Sigmoid colon (tissue), 7 donors: ENCODE data around the gene CTNND2. TPM values are rescaled to one million over a fixed set of nuclear protein-coding genes. Genes with fewer than 3 reads are reported as not detected.

Experiments
- DNase-seq: peaks from one replicate; pipeline ENCODE4 v3.0.0-alpha.2; 2019
- H3K27ac ChIP-seq, 4 donors: fragments of 200-600 bp; sonication (generic); one replicate each; pipeline ENCODE4 v1.5.1; 2016 to 2019; ENCODE audit warnings: mild to moderate bottlenecking in 1 of 4
- H3K27me3 ChIP-seq, 3 donors: fragments of 200-600 bp; sonication (generic); one replicate each; pipeline ENCODE4 v1.5.1; 2019; ENCODE audit warnings: mild to moderate bottlenecking in 1 of 3
- H3K36me3 ChIP-seq, 4 donors: fragments of 200-600 bp; sonication (generic); one replicate each; pipeline ENCODE4 v1.5.1; 2016 to 2019
- H3K4me1 ChIP-seq, 4 donors: fragments of 200-600 bp; sonication (generic); one replicate each; pipeline ENCODE4 v1.5.1; 2017 to 2019
- H3K4me3 ChIP-seq, 4 donors: fragments of 200-600 bp; sonication (generic); one replicate each; pipeline ENCODE4 v1.5.1; 2017 to 2019; ENCODE audit warnings: mild to moderate bottlenecking in 2 of 4, moderate library complexity in 1 of 4
- H3K9me3 ChIP-seq, 4 donors: fragments of 200-600 bp in 3 of 4; sonication (generic) in 3 of 4; one replicate each; pipeline versions ENCODE4 v1.5.1 to v1.6.1; 2013 to 2019
- EP300 ChIP-seq, 4 donors: sonication (generic); formaldehyde crosslinking; IDR thresholded peaks; one replicate each; pipeline ENCODE4 v1.6.1; 2017; ENCODE audit warnings: antibody characterized with exemption in 4 of 4
- POLR2A ChIP-seq, 2 donors: fragments of 450-650 bp; IDR thresholded peaks; one replicate each; pipeline ENCODE4 v1.6.1; 2016; ENCODE audit warnings: antibody characterized with exemption in 2 of 2, mild to moderate bottlenecking in 2 of 2, moderate library complexity in 2 of 2
- POLR2AphosphoS5 ChIP-seq, 4 donors: sonication (generic); formaldehyde crosslinking; IDR thresholded peaks; one replicate each; pipeline ENCODE4 v1.6.1; 2017; ENCODE audit warnings: antibody characterized with exemption in 4 of 4
- WGBS, 2 donors: extraction: QIAGEN DNeasy Blood & Tissue Kit; methylation state at CpG; one replicate each; pipeline ENCODE4 v1.1.7; 2013; 5-methylcytosine and 5-hydroxymethylcytosine counted together
- intact Hi-C: fragments of 100-400 bp; cut with DNase I; formaldehyde crosslinking; loops from one replicate; pipeline ENCODE4 v1.15.1; 2023
- polyA plus RNA-seq, 3 donors: library from polyadenylated mRNA; stranded (reverse); fragments of 200-250 nt; gene quantifications; one replicate each; pipeline ENCODE4 v1.2.3, GENCODE V29; 2013
- total RNA-seq, 4 donors: library from RNA; depleted of rRNA; stranded (reverse); fragments of >200 nt; gene quantifications; one replicate each; pipeline ENCODE4 v1.1.0, GENCODE V29; 2016
- TF ChIP-seq, protein P1 (sequence below), 4 experiments: fragments of 450-650 bp in 3 of 4; fragments of 200-600 bp in 1 of 4; IDR thresholded peaks; one replicate each; pipeline ENCODE4 v1.5.1; 2016 to 2019; ENCODE audit warnings: antibody characterized with exemption in 4 of 4, mild to moderate bottlenecking in 3 of 4, moderate library complexity in 2 of 4
- donor health status: healthy with polysubstance abuse.
- donor health status: Bipolar disorder and iron deficiency.
- donor health status: healthy.

CTNND2 gene
- total and polyA plus RNA-seq, 7 donors, result 0.36 to 2.5 (median 0.84) TPM; not detected in 1

DNA sequence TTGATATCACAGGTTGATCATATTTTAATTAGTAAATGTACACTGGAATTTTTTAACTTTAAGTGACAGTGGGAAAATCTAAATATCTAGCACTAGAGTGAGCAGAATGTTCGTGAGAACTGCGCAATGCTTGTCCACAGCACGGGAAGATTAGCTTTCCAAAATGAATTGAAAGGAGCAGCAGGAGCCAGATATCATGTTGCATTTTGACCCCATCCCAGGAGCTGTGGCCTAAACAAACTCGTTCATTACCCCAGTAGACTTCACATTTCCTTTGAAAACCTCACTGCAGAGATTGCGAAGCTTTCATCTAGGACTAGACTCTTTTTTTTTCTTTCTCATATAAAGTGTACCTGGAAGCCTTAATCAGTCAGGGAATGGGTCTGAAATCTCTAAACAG lies 525.8 kb downstream of the CTNND2 start:
- H3K36me3 ChIP-seq, result no peaks in the 10 kb centered on the region
- DNase-seq, result no peak
- H3K27me3 ChIP-seq, result no peaks in the 10 kb centered on the region
- no peaks in the 10 kb centered on the region for H3K9me3 ChIP-seq
- H3K27ac ChIP-seq, result no peak overlapping the region
- 91% methylated on average over 5 of the region's 5 CpGs for WGBS, 2 donors
- TF ChIP-seq POLR2A (IDR thresholded peaks at IDR 0.05) (no peak), POLR2AphosphoS5 (IDR thresholded peaks at IDR 0.05) (no peak), EP300 (IDR thresholded peaks at IDR 0.05) (no peak)
- TF ChIP-seq, protein P1, sequence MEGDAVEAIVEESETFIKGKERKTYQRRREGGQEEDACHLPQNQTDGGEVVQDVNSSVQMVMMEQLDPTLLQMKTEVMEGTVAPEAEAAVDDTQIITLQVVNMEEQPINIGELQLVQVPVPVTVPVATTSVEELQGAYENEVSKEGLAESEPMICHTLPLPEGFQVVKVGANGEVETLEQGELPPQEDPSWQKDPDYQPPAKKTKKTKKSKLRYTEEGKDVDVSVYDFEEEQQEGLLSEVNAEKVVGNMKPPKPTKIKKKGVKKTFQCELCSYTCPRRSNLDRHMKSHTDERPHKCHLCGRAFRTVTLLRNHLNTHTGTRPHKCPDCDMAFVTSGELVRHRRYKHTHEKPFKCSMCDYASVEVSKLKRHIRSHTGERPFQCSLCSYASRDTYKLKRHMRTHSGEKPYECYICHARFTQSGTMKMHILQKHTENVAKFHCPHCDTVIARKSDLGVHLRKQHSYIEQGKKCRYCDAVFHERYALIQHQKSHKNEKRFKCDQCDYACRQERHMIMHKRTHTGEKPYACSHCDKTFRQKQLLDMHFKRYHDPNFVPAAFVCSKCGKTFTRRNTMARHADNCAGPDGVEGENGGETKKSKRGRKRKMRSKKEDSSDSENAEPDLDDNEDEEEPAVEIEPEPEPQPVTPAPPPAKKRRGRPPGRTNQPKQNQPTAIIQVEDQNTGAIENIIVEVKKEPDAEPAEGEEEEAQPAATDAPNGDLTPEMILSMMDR (IDR thresholded peaks at IDR 0.05), result no peak
- no peaks in the 10 kb centered on the region for H3K4me1 ChIP-seq
- H3K4me3 ChIP-seq, result no peak overlapping the region
- intact Hi-C loops, result no loop called here

DNA sequence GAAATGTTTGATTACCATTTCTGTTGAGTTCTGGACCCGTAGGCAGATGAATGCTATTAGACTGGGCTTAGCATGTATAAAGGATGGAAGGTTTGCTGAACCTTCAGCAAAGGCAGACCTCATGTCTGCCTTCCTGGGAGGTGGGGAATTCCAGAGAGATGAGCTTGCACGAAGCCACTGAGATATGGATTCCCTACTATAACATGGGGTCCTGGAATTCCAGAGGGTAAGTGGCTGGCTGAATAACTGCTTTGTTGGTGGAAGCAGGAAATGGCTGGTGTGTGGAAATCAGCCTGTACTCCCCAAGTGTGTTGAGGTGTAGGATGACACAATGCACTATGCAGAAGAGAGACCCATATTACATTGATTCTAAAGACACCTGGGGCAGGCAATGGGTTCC lies 526.4 kb downstream of the CTNND2 start:
- H3K9me3 ChIP-seq, result no peaks in the 10 kb centered on the region
- WGBS, 2 donors, result 82 to 87% methylated on average over 2 of the region's 2 CpGs
- intact Hi-C loops, result no loop called here
- H3K4me3 ChIP-seq, result no peak overlapping the region
- no peak for DNase-seq
- no peaks in the 10 kb centered on the region for H3K4me1 ChIP-seq
- H3K36me3 ChIP-seq, result no peaks in the 10 kb centered on the region
- no peak overlapping the region for H3K27ac ChIP-seq
- TF ChIP-seq POLR2AphosphoS5 (IDR thresholded peaks at IDR 0.05) (no peak), POLR2A (IDR thresholded peaks at IDR 0.05) (no peak), EP300 (IDR thresholded peaks at IDR 0.05) (no peak)
- TF ChIP-seq, protein P1 (IDR thresholded peaks at IDR 0.05), result no peak
- no peaks in the 10 kb centered on the region for H3K27me3 ChIP-seq

DNA sequence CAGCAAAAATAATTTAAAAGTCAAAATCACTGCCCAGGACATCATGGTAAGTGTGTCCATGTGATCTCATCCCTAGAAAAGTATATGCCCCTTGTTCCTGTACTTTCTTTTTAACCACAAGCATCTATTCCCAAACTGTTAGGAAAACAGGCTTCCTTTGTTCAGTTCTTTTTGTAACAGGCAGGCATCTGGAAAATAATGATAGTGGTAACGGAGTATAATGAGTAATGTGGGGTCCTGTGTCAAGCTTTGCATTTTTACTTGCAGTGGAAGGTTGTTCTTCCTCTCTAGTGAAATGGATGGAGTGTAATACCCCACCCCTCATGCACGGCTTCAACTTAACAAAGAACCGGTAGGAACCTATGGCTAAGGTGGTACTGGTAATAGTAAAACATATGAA lies 532.1 kb downstream of the CTNND2 start:
- no peak for DNase-seq
- H3K27ac ChIP-seq, result no peak overlapping the region
- no peaks in the 10 kb centered on the region for H3K27me3 ChIP-seq
- H3K36me3 ChIP-seq, result no peaks in the 10 kb centered on the region
- WGBS, 2 donors, result 90 to 92% methylated on average over 3 of the region's 3 CpGs
- no peak overlapping the region for H3K4me3 ChIP-seq
- intact Hi-C loops, result no loop called here
- H3K4me1 ChIP-seq, result no peaks in the 10 kb centered on the region
- H3K9me3 ChIP-seq, result no peaks in the 10 kb centered on the region
- TF ChIP-seq POLR2A (IDR thresholded peaks at IDR 0.05) (no peak), POLR2AphosphoS5 (IDR thresholded peaks at IDR 0.05) (no peak), EP300 (IDR thresholded peaks at IDR 0.05) (no peak)
- TF ChIP-seq, protein P1 (IDR thresholded peaks at IDR 0.05), result no peak

DNA sequence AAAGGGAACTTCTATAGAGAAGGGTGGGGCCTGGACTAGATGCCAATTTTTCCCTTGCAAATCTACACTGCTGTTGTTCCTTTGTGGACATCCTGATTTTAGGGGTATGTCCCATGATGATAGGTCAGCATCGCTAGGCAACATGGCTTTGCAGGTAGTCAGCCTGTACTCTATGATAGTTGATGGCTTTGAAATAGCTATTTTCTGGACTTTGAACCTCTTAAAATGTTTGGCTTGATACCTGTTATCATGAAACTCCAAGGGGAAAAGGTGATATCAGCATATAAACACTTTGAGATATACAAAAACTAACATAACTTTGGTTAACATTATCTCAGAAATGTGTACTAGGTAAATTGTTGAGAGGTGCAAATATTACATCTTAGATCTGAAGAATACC lies 533.2 kb downstream of the CTNND2 start:
- TF ChIP-seq, protein P1 (IDR thresholded peaks at IDR 0.05), result no peak
- no peak for TF ChIP-seq EP300 (IDR thresholded peaks at IDR 0.05)
- TF ChIP-seq POLR2AphosphoS5 (IDR thresholded peaks at IDR 0.05), result no peak
- H3K27ac ChIP-seq, result no peak overlapping the region
- 19 to 73% methylated on average over 1 of the region's 1 CpG for WGBS, 2 donors
- DNase-seq, result no peak
- no peaks in the 10 kb centered on the region for H3K27me3 ChIP-seq
- H3K9me3 ChIP-seq, result no peaks in the 10 kb centered on the region
- no peaks in the 10 kb centered on the region for H3K4me1 ChIP-seq
- H3K4me3 ChIP-seq, result no peak overlapping the region
- H3K36me3 ChIP-seq, result no peaks in the 10 kb centered on the region
- intact Hi-C loops, result no loop called here

DNA sequence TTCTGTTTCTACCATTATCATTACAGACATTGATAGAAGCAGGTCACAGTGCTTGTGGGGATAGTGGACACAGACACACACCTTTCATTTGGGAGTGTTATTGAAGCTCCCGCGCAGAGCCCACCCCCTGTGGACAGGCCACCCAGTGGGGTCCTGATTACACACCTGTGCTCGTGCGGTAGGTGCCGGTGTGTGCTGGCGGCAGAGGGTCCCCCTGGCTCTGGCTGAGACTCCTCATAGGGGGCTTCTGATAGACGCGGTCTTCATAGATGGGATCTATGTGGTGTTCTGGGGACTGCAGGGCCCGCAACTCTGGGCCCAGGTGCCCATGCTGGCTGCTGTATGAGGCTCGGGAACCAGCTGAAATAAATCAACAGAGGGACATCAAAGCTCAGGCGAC lies 539.7 kb downstream of the CTNND2 start:
- H3K4me1 ChIP-seq, result no peaks in the 10 kb centered on the region
- TF ChIP-seq, protein P1 (IDR thresholded peaks at IDR 0.05), result no peak
- TF ChIP-seq POLR2AphosphoS5 (IDR thresholded peaks at IDR 0.05), result no peak
- no peak for TF ChIP-seq EP300 (IDR thresholded peaks at IDR 0.05)
- no peak for TF ChIP-seq POLR2A (IDR thresholded peaks at IDR 0.05)
- no peak overlapping the region for H3K4me3 ChIP-seq
- no peaks in the 10 kb centered on the region for H3K36me3 ChIP-seq
- no peaks in the 10 kb centered on the region for H3K27me3 ChIP-seq
- no peaks in the 10 kb centered on the region for H3K9me3 ChIP-seq
- intact Hi-C loops, result no loop called here
- DNase-seq, result no peak
- H3K27ac ChIP-seq, result no peak overlapping the region
- 92 to 95% methylated on average over 11 of the region's 11 CpGs for WGBS, 2 donors
